8988T (cell line): ENCODE data around the gene ADARB2.
"Not testable (repeated sequence)": the region's sequence is repeated elsewhere in the genome, so short reads cannot be mapped to it uniquely, and the experiment has no call there.

Source experiments
- DNase-seq: peaks from one replicate; pipeline ENCODE4 v3.0.0; 2011

ADARB2 gene

DNA sequence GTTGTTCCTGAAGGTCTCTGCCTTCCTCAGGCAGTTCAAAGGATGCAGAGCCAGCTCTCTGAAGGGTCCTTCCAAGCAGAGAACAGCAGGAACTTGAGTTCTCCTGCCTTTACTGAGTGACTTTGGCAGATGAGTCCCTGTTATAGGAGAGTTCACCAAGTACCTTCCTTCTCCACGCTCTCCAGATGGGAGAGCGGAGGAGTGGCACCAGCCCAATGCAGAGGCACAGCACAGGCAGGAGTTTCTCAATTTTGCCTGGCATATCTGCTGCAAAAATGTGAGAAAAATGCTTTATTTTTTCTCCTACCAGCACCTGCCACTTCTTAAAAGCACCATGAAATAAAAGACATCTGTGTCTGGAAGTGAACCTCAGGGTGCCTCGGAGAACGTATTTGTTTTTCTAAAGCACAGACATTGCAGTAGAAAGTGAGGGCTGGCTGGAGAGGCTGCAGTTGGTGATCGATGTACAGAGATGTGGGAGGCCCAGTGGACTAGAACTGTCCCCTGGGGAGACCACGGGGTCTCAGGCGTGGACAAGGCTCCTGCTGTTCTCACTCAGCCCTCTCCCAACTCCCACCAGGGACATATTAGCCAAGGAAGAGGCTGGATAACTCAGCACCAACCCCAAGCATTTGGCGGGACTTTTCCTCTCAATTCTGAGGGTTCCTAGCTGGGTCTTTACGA is 506.6 kb downstream of the ADARB2 start:
- no peak for DNase-seq

DNA sequence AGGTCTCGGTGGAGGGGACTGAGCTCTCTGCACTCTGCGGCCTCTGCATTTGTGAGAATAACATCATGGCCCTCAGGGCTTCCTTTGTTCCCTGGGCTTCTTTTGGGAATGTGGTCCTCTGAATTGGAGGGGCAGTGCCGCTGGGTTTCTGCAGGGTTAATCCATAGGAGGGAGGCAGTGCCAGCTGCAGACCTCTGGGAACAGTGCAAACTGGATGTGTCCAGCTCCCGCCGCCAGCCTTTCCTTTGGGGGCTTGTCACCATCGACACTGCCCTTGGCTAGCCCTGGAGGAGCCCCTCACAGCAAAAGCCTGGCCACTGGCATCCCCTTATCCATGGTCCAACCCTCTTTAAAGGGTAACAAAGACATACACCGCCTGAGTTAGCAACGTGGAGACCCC is 507.2 kb downstream of the ADARB2 start:
- no peak for DNase-seq

DNA sequence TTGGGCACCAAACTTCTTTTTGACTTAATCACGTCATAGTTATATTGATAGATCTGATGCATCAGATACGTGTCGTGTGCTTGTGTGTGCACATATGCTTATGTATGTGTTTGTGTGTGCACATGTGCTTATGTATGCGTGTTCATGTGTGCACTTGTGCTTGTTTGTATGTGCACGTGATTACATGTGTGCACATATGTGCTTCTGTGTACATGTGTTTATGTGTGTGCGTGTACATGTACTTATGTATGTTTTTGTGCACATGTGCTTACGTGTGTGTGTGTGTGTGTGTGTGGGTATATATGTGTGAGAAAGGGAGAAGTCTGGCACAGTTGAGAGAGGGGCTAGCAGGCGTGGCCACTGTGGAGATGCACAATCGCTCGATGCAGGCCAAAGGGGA is 507.8 kb downstream of the ADARB2 start:
- DNase-seq: no peak

DNA sequence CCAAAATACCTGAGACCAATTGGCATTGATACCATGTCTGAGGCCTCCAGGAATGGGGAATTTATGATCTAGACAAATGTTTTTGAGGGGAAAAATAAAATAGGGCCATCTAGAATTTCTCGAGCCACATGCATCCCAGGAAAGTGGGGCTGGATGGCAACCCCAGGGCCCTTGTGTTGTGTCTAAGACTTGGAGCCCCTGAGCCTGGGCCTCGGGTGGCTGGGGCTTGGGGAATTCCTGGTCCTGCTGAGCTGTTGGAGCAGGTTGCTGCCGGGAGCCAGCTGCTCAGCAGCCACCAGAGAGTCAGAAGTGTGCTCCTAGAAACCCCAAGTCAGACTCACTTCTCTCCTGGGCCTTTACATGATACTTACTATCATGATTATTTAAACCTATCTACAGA is 508.2 kb downstream of the ADARB2 start:
- no peak for DNase-seq

DNA sequence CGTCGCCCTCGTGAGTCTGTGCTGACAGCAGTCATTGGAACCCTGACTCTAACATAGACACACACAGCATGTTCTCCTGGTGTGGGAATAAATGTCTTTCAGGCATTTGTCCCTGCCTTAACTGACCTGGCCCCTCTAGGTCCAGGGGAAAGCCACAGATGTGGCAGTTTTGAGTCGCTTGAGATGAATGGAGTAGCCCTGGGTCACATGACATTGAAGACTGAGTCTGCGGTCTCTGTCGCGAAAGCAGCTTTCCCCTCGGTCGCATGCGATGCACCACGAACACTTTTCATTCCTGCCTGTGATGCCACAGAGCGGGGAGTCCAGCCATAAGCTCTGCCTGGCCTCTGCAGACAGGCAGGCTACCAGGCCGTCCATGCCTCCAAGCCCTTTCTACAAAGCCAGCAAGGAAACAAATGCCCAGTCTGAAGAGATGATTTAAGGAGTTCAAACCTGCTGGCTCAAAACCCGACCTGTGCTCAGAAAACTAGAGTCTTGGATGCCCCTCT is 508.8 kb downstream of the ADARB2 start:
- DNase-seq: no peak

DNA sequence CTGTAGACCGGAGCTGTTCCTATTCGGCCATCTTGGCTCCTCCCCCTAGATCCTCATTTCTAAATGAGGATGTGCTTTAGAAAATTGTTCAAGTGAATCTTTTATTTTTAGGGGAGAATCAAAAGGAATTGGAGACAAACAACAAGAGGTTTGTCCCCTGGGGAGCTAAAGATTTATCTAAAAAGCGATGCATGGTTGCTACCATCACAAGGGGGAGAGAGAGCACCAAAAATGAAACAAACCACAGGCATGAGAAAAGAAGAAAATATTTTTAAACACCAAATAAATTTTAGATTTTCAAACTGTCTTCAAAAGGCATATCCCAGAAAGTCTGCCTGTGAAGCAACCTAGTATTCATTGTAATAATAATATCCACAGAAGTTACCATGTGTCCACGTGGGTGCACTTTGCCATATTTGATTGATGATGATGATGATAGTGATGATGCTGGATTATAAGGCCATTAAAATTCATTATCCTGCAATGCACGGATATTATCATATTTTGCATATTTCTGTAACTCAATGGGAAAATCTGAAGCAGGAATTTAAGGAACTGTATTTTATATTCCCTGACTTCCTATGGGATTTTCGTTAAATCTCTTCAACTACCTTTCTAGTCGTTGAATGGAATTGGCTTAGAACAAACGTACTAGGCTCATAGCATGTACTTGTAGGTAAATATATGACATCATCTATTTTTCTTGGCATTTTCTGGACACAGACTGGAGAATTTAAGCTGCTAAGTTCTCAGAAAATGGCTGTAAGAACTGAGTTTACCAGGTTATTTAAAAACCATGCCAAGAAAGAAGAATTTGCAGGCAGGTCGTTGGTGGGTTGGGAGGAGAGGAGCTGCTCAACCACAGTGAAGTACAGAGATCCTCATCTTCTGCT is 509.6 kb downstream of the ADARB2 start:
- no peak for DNase-seq

DNA sequence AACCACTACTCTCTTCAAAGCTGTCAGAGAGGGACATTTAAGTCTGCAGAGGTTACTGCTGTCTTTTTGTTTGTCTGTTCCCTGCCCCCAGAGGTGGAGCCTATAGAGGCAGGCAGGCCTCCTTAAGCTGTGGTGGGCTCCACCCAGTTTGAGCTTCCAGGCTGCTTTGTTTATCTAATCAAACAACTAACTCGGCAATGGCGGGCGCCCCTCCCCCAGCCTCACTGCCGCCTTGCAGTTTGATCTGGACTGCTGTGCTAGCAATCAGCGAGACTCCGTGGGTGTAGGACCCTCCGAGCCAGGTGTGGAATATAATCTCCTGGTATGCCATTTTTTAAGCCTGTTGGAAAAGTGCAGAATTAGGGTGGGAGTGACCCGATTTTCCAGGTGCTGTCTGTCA is 510.4 kb downstream of the ADARB2 start:
- not testable (repeated sequence) for DNase-seq

DNA sequence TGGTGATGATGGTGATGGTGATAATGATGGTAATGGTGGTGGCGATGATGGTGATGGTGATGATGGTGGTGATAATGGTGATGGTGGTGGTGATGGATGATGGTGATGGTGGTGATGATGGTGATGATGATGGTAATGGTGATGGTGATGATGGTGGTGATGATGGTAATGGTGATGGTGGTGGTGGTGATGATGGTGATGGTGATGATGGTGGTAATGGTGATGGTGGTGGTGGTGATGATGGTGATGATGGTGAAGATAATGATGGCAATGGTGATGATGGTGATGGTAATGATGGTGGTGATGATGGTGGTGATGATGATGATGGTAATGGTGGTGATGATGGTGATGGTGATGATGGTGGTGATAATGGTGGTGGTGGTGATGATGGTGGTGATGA is 517.5 kb downstream of the ADARB2 start:
- DNase-seq: not testable (repeated sequence)

DNA sequence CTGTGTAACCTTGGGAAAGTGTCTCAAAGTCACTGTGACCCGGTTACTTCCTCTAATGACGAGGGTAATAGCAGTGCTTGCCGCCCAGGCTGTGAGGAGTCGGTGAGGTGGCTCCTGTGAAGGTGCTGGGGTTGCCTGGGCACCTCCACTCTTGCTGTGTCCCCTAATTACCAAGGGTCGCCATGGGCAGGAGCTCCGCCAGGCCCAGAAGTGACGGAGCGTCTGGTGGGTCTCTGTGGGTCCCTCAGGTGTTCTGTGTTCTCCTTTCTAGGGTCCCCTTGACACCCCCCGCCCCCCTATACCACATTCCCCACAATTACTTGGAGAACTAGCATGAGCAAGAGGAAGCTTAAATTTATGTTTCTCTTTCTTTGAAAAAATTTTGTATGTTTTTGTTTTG is 519.7 kb downstream of the ADARB2 start:
- no peak for DNase-seq

DNA sequence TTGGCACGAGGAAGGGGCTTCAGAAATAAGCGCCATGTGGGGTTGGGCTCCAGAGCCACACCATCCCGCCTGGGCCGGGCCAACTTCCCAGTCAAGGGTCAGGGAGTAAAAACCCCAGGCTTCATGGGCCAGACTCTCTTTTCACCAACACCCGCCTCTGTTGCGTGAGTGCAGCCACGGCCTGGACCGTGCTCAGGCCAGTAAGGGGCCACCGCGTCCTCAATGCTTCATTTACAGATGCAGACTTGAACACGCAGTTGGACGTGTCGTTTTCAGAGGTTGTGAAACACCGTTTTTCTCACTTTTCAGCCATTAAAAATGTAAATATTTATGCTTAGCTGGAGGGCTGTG is 520.1 kb downstream of the ADARB2 start:
- no peak for DNase-seq

DNA sequence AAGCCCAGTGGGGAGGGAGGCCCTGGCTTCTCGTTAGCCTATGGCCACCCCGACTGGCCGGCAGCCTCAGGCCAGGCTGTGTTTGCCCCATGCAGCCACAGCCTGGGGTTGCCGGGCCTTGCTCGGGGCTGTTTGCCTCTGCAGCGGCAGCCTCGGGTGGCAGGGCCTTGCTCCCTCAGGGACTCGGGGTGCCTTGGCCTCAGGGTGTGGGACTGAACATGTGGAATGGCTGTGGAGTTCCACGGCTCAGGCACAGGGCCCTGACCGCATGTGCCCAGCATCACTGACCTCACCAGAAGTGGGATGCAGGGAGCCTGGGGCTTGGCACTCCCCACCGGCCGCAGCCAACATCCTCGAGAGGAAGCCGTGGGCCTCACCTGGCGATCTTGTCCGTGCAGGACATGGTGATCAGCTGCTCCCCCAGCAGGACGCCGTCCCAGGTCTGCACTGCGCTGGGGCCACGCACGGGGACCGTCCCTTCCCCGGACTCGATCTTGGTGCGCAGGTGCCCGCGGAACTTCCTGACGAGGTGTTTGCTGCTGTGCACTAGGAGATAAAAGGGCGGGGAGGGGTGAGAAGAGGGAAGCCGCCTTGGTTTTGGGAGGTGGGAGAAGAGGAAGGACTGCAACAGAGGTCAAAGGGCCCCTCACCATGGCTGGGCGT is 520.6 kb downstream of the ADARB2 start:
- no peak for DNase-seq

DNA sequence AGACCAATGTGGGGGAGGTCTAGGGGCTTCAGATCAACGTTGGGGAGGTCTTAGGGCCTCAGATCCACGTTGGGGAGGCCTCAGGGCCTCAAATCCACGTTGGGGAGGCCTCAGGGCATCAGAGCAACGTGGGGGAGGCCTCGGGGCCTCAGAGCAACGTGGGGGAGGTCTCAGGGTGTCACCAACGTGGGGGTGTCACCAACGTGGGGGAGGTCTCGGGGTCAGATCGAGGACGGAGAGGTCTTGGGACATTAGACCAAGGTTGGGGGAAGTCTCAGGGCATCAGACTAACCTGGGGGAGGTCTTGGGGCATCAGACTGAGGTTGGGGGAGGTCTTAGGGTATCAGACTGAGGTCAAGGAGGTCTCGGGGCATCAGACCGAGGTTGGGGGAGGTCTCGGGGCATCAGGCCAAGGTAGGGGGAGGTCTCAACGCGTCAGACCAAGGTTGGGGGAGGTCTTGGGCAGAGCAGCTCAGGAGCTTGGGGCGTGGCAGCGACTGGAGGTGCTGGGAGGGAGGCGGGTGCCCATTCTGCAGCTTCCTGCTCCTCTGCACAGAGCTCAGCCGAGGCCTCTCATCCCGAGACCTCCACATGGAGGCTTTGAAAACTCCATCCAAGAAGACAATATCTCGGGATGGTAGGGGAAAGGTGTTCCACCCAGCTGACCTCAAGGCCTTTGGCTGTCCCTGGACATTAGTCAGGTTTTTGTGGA is 521.3 kb downstream of the ADARB2 start:
- no peak for DNase-seq

DNA sequence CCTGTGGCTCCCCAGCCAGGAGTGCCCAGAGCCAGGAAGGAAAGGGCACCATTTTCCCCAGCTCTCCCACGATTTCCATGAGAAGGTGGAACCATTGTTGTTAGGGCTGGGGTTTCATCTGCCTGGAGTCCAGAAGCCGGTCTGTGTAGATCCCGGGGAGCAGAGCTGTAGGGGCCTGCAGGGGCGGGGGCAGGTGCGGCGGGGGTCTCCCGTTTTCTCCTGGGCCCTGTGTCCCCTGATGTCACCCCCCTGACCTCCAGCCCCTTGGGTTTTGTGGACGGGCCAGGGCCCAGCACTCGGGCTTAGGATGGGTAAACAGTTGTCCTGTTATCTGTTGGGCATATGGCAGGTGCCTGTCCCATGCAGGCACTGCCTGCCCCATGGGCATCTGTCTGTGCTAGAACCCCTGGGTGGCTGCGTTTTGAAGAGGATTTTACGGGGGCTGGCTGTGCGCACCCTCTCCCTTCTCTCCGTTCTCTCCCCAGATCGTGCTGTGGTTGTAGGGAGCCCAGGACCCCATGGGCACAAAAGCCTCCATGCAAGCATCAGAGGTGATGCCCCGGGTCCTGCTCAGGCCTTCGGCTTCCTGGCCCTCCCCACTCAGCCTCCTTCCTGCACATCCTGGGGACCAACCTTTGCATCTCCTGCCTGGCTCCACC is 522.3 kb downstream of the ADARB2 start:
- DNase-seq: no peak

DNA sequence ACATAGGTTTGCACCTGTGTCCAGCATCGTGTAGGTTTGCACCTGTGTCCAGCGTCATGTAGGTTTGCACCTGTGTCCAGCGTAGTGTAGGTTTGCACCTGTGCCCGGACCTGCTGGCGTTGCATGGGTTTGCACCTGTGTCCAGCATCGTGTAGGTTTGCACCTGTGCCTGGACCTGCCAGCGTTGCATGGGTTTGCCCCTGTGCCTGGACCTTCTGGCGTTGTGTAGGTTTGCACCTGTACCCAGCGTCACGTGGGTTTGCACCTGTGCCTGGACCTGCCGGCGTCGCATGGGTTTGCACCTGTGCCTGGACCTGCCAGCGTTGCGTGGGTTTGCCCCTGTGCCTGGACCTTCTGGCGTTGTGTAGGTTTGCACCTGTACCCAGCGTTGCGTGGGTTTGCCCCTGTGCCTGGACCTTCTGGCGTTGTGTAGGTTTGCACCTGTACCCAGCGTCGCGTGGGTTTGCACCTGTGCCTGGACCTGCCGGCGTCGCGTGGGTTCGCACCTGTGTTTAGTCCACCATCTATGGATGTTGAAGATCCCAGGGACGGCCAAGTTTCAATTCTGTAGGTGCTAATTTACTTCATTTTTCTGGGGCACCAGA is 523.2 kb downstream of the ADARB2 start:
- no peak for DNase-seq

DNA sequence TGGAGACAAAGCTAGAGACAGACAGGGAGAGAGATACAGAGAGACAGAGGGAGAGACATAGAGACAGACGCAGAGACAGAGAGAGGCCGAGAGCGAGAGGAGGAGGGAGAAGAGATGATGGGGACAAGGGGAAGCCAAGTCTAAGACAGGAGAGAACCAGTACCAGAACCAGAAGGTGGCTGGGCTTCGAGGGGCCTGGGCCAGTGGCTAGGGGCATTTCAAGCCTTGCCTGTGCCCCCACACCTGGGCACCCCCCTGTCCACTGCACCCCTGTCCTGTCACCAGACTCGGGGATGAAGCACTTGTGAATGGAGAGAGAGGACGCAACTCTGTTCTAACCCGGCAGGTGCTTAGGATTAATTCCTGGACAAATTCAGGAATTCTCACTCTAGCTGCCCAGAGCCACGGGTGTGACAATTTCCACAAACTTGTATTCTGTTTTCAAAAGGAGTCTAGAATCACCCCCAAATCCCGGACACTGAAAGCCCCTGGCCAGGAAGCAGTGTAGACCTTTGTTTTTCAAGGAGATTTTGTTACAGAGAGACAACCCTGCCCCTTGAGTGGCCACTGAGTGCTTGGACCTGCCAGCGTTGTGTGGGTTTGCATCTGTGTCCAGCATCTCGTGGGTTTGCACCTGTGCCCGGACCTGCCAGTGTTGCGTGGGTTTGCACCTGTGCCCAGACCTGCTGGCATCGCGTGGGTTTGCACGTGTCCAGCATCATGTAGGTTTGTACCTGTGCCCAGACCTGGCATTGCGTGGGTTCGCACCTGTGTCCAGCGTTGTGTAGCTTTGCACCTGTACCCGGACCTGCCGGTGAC is 523.9 kb downstream of the ADARB2 start:
- no peak for DNase-seq

DNA sequence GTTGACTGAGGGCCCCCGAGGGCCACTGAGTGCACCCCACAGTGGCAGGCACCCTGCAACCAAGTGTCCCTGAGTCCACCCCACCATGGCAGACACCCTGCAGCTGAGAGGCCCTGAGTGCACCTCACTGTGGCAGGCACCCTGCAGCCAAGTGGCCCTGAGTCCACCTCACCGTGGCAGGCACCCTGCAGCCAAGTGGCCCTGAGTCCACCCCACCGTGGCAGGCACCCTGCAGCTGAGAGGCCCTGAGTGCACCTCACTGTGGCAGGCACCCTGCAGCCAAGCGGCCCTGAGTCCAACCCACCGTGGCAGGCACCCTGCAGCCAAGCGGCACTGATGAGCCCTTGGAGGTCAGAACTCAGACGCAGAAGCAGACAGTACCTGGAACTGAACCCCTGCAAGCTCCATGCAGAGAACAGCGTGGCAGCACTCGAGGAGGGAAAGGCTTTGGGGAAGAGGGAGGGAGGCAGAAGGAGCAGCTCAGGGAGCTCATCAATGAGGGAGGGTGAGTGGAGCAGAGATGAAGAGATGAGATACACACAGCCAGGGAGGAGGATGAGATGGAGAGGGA is 524.7 kb downstream of the ADARB2 start:
- DNase-seq: no peak

DNA sequence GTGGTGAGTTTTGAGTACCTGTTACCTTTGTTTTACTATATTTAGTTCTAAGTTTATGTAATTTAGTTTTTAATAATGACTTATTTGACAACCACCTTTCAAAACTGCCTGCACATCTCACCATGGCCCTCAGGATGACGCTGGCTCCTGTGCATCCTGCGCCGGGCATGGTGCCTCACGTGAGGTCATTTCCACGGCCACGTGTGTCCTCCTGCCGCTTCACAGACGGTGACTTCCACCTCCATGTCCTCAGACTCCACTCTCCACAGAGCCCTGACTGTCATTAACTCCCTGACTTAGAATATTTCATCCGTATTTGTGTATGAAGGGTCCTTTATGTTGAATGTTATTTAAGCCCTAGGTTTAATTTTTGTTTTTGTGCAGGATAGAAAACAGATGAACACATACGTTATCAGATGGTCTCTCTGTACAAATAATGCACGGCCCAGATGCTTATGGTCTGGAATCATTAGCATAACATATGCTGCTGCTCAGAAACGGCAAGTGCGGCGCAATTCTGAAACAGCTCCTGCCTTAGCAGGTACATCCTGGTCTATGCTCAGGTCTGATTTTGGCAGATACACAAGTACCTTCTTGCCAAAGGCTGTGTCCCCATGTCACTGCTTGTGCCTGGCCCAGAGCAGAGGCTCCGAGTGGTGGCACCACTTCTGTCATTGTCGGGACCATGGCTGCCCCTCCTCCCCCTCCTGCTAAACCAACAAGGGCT is 525.3 kb downstream of the ADARB2 start:
- DNase-seq: no peak

DNA sequence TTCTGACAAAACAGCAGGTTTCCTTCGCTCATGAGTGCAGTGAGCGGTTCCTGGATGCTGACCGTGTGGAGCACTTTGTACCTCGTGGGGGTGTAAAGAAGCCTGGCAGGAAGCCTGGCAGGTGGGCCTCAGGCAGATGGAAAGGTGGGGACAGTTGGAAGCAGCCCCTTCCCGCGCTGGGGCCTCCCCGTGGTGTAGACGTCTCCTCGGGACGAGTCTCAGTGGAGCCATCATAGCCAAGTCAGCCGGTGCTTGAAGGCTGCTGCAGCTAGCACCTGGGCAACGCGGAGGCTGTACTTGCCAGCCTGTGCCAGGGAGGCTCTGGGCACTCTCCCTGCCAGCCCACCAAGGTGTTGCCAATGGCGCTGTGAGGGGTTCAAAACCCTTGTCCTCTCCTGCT is 526.7 kb downstream of the ADARB2 start:
- no peak for DNase-seq

DNA sequence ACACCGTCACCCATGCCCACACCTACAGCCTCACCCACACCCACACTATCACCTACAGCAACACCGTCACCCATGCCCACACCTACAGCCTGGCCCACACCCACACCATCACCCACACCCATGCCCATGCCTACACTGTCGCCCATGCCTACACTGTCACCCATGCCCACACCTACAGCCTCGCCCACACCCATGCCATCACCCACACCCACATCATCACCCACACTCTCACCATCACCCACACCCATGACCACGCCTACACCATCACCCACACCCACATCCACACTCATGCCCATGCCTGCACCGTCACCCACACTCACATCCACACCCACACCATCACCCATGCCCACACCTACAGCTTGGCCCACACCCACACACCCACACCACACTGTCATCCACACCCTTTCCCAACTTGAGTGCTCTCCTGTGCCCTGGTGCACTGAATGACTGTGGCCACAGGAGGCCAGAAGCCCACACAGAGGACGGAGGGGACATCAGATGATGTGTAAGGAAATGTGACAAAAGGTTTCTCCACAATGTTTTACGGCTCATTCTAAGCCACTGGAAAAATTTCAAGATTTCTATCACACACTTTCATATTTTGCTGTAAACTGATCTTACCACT is 527.9 kb downstream of the ADARB2 start:
- no peak for DNase-seq
